CD4-positive, alpha-beta T cell treated with Interleukin-6 for 4 hours (primary cell): Measurements from ENCODE around the gene TAS2R16.
"Not testable (repeated sequence)": the region's sequence is repeated elsewhere in the genome, so short reads cannot be mapped to it uniquely, and the experiment has no call there.

Experiments
- DNase-seq: peaks from one replicate; pipeline ENCODE4 v3.0.0-alpha.2; 2020; ENCODE audit warnings: mixed read lengths

Gene TAS2R16

DNA sequence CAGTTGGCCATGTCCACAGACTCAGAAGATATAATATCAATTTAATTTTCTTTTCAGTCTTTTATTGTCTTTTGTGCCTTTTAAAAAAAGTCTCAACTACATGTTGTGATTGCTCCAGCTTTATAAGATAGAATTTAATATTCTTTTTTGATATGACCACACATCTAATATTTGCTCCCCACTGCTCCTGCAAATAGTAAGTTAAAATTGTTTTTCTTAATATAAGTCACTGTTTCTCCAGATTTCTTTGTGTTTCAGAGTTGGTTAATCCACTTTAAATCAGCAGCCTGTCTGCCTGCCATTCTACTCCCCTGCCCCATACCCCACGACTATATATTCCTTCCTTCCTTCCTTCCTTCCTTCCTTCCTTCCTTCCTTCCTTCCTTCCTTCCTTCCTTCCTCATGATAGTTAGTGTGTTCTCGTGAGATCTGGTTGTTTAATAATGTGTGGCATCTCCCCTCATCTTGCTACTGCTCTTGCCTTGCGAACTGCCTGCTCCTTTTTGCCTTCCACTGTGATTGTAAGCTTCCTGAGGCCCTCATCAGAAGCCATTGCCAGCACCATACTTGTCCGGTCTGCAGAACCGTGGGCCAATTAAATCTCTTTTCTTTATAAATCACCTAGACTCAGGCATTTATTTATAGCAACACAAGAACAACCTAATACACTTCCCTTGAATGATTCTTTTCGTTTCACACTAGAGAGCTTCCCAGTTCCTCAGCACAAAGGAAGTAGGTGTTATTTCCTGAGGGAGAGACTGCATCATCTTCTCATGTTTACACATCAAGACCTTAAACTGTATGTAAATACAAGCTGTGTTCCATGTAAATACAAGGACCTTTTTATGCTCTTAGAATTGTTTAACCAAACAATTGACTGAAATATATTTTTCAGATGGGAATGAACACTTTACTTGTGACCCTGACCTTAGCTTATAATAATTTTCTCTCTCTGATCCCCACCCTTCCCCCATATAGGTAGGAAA lies 24.5 kb downstream of the TAS2R16 start:
- no peak for DNase-seq

DNA sequence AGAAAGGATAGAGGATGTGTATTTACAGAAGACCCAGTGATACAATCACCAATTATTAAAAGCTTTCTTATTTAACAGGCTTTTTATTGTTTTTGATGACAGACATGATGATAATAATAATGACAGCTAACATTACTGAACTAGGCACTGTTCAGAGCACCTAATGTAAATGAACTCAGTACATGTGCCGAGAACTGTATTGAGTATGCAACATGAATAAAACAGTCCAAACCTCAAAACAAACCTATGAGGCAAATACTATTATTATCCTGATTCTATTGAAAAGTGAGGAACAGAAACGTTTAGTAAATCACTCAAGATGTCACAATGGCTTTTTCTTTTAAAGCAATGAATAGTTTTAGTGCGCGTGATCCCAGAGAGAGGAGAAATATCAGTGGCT lies 27.1 kb downstream of the TAS2R16 start:
- no peak for DNase-seq

DNA sequence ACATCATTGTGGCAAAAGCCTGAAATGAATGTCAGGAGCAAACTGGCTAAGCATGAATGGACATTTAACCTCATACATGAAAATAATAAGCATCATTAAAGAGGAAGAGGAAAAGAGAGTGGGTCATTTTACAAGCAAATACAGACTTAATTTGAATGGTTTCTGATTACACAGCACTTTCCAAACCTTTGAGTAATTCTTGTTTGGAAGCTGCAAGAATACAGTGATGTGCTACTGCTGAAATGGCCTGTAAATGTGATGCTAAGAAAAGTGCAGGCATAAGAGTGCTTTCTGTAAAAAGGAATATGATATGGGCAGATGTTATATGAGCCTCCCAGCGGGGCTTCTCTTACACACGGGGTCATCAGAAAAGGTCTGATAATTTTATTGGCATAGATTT lies 30.2 kb downstream of the TAS2R16 start:
- no peak for DNase-seq

DNA sequence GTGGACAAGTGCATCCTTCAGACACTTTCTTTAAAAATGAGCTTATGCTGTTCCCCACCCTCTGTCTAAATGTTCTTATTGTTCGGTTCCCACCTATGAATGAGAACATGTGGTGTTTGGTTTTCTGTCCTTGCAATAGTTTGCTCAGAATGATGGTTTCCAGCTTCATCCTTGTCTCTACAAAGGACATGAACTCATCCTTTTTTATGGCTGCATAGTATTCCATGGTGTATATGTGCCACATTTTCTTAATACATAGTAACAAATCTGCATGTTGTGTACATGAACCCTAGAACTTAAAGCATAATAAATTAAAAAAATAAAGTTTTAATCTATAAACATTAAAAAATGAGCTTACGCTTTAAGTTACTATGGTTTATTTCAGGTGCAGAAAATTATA lies 41.8 kb downstream of the TAS2R16 start:
- not testable (repeated sequence) for DNase-seq

DNA sequence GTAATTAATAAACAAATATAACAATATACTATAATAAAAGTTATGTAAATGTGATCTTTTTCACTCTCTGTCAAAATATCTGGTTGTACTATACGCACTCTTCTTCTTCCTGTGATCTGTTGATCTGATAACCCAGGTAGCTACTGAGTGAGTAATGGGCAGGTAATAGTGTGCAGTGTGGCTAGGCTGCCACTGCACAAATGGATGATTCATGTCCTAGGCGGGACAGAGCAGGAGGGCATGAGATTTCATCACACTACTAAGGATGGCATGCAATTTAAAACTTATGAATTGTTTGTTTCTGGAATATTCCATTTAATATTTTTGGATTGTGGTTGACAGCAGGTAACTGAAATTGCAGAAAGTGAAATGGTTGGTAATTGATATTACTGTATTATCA lies 44.5 kb downstream of the TAS2R16 start:
- DNase-seq, result no peak

DNA sequence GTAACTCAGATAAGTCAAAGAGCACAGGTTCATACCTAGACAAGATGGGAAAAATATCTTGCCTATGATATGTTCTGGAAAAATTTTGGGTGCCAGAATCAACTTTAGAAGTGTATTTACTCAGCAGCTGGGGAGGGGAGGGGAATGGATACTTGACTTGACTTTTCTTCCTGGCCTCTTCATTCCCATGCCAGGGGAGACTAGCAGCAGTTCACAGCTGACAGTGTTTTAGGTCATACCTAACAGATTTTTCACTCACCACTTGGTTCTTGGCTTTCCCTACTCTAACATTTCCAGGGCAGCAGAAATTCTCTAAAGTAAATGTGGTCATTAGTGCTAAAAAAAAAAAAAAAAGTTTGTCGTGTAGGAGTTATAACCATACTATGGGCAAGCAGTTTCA lies 46.3 kb downstream of the TAS2R16 start:
- DNase-seq, result no peak
